ENCODE measurements around the gene TMEM132D. TPM values are rescaled to one million over a fixed set of nuclear protein-coding genes. Genes with fewer than 3 reads are reported as not detected.

TMEM132D gene
- polyA plus RNA-seq, 3 donors from 2014 or later: 0.06 TPM; not detected in 2

GRCh38 chr12:129717438-129717837, 186.4 kb downstream of the TMEM132D start:
- no peaks in the 10 kb centered on the region for H3K36me3 Mint-ChIP-seq
- H3K4me3 Mint-ChIP-seq: no peak overlapping the region
- no peak for DNase-seq
- H3K27me3 Mint-ChIP-seq (ENCODE audit: low read depth in 3 of 3): peaks cover 2 to 5% (median 4%) of the 10 kb centered on the region in 3 donors
- H3K4me1 Mint-ChIP-seq: no peaks in the 10 kb centered on the region
- H3K27ac Mint-ChIP-seq: no peak overlapping the region
- peaks cover 0 to 3% (median 0%) of the 10 kb centered on the region in 6 donors for H3K9me3 Mint-ChIP-seq

- Mint-ChIP-seq H3K4me1 (no peaks in the 10 kb centered on the region), H3K9me3 (peaks cover 0 to 3% (median 0%) of the 10 kb centered on the region in 6 donors), H3K36me3 (no peaks in the 10 kb centered on the region), H3K27ac (no peak overlapping the region), H3K4me3 (no peak overlapping the region), H3K27me3 (ENCODE audit: low read depth in 3 of 3) (peaks cover 2 to 4% (median 2%) of the 10 kb centered on the region in 3 donors)
- DNase-seq: no peak
These were observed 187.0 kb downstream of the TMEM132D start for GRCh38 chr12:129716825-129717224.

- no peaks in the 10 kb centered on the region for H3K4me1 Mint-ChIP-seq
- H3K36me3 Mint-ChIP-seq: no peaks in the 10 kb centered on the region
- H3K4me3 Mint-ChIP-seq: no peak overlapping the region
- H3K9me3 Mint-ChIP-seq: peaks cover 9 to 36% (median 19%) of the 10 kb centered on the region in 6 donors
- no peak overlapping the region for H3K27ac Mint-ChIP-seq
- H3K27me3 Mint-ChIP-seq (ENCODE audit: low read depth in 3 of 3): peaks cover 0 to 4% (median 2%) of the 10 kb centered on the region in 3 donors
- DNase-seq: no peak
These were observed 197.1 kb downstream of the TMEM132D start for GRCh38 chr12:129706716-129707115.

- Mint-ChIP-seq H3K9me3 (peaks cover 8 to 42% (median 14%) of the 10 kb centered on the region in 6 donors), H3K27ac (no peak overlapping the region), H3K27me3 (ENCODE audit: low read depth in 3 of 3) (peaks cover 0 to 2% (median 2%) of the 10 kb centered on the region in 3 donors), H3K4me3 (no peak overlapping the region), H3K4me1 (no peaks in the 10 kb centered on the region), H3K36me3 (no peaks in the 10 kb centered on the region)
- no peak for DNase-seq
These were observed 199.5 kb downstream of the TMEM132D start for GRCh38 chr12:129704232-129704830.

- no peak overlapping the region for H3K27ac Mint-ChIP-seq
- no peak for DNase-seq
These were observed 202.2 kb downstream of the TMEM132D start for GRCh38 chr12:129701631-129702101.

GRCh38 chr12:129700036-129700435, 203.8 kb downstream of the TMEM132D start:
- H3K36me3 Mint-ChIP-seq: no peaks in the 10 kb centered on the region
- H3K27ac Mint-ChIP-seq: no peak overlapping the region
- H3K27me3 Mint-ChIP-seq (ENCODE audit: low read depth in 3 of 3): peaks cover 0 to 2% (median 2%) of the 10 kb centered on the region in 3 donors
- peaks cover 0 to 18% (median 5%) of the 10 kb centered on the region in 6 donors for H3K9me3 Mint-ChIP-seq
- DNase-seq: no peak
- no peak overlapping the region for H3K4me3 Mint-ChIP-seq
- H3K4me1 Mint-ChIP-seq: no peaks in the 10 kb centered on the region

More at GRCh38 chr12:129701631-129702101, 202.2 kb downstream of the TMEM132D start:
- Mint-ChIP-seq H3K4me3 (no peak overlapping the region), H3K36me3 (no peaks in the 10 kb centered on the region), H3K9me3 (peaks cover 6 to 31% (median 13%) of the 10 kb centered on the region in 6 donors), H3K4me1 (no peaks in the 10 kb centered on the region), H3K27me3 (ENCODE audit: low read depth in 3 of 3) (peaks cover 0 to 2% (median 2%) of the 10 kb centered on the region in 3 donors)

GRCh38 chr12:129696926-129697325, 206.9 kb downstream of the TMEM132D start:
- no peak for DNase-seq
- H3K4me1 Mint-ChIP-seq: no peaks in the 10 kb centered on the region
- no peaks in the 10 kb centered on the region for H3K36me3 Mint-ChIP-seq
- no peak overlapping the region for H3K4me3 Mint-ChIP-seq
- H3K27me3 Mint-ChIP-seq (ENCODE audit: low read depth in 3 of 3): peaks cover 0 to 4% (median 2%) of the 10 kb centered on the region in 3 donors
- H3K27ac Mint-ChIP-seq: no peak overlapping the region
- peaks cover 0 to 5% (median 0%) of the 10 kb centered on the region in 6 donors for H3K9me3 Mint-ChIP-seq

GRCh38 chr12:129696405-129696804, 207.4 kb downstream of the TMEM132D start:
- DNase-seq: no peak
- H3K36me3 Mint-ChIP-seq: no peaks in the 10 kb centered on the region
- peaks cover 0 to 5% (median 0%) of the 10 kb centered on the region in 6 donors for H3K9me3 Mint-ChIP-seq
- peaks cover 0 to 4% (median under 1%) of the 10 kb centered on the region in 3 donors for H3K27me3 Mint-ChIP-seq (ENCODE audit: low read depth in 3 of 3)
- H3K4me3 Mint-ChIP-seq: no peak overlapping the region
- H3K4me1 Mint-ChIP-seq: no peaks in the 10 kb centered on the region
- H3K27ac Mint-ChIP-seq: no peak overlapping the region

- no peak overlapping the region for H3K27ac Mint-ChIP-seq
- no peaks in the 10 kb centered on the region for H3K36me3 Mint-ChIP-seq
- H3K27me3 Mint-ChIP-seq (ENCODE audit: low read depth in 3 of 3): peaks cover 1 to 4% (median 3%) of the 10 kb centered on the region in 3 donors
- no peak for DNase-seq
- peaks cover 0 to 3% (median 0%) of the 10 kb centered on the region in 6 donors for H3K9me3 Mint-ChIP-seq
- no peaks in the 10 kb centered on the region for H3K4me1 Mint-ChIP-seq
- H3K4me3 Mint-ChIP-seq: no peak overlapping the region
These were observed 210.1 kb downstream of the TMEM132D start for GRCh38 chr12:129693731-129694130.

- Mint-ChIP-seq H3K4me3 (no peak overlapping the region), H3K27ac (no peak overlapping the region), H3K27me3 (ENCODE audit: low read depth in 3 of 3) (peaks cover 0 to 4% (median 4%) of the 10 kb centered on the region in 3 donors), H3K9me3 (peaks cover 0 to 8% (median 5%) of the 10 kb centered on the region in 6 donors), H3K4me1 (no peaks in the 10 kb centered on the region), H3K36me3 (no peaks in the 10 kb centered on the region)
- no peak for DNase-seq
These were observed 216.1 kb downstream of the TMEM132D start for GRCh38 chr12:129687731-129688130.

GRCh38 chr12:129681830-129682229, 222.0 kb downstream of the TMEM132D start:
- no peak overlapping the region for H3K4me3 Mint-ChIP-seq
- H3K4me1 Mint-ChIP-seq: no peaks in the 10 kb centered on the region
- DNase-seq: no peak
- peaks cover 1 to 8% (median 3%) of the 10 kb centered on the region in 3 donors for H3K27me3 Mint-ChIP-seq (ENCODE audit: low read depth in 3 of 3)
- no peak overlapping the region for H3K27ac Mint-ChIP-seq
- no peaks in the 10 kb centered on the region for H3K36me3 Mint-ChIP-seq
- peaks cover 0 to 12% (median 6%) of the 10 kb centered on the region in 6 donors for H3K9me3 Mint-ChIP-seq

- Mint-ChIP-seq H3K9me3 (peaks cover 0 to 12% (median 6%) of the 10 kb centered on the region in 6 donors), H3K36me3 (no peaks in the 10 kb centered on the region), H3K4me1 (no peaks in the 10 kb centered on the region), H3K27ac (no peak overlapping the region), H3K27me3 (ENCODE audit: low read depth in 3 of 3) (peaks cover 1 to 8% (median 3%) of the 10 kb centered on the region in 3 donors), H3K4me3 (no peak overlapping the region)
- no peak for DNase-seq
These were observed 222.7 kb downstream of the TMEM132D start for GRCh38 chr12:129681151-129681550.

- peaks cover 0 to 5% (median under 1%) of the 10 kb centered on the region in 3 donors for H3K27me3 Mint-ChIP-seq (ENCODE audit: low read depth in 3 of 3)
- no peaks in the 10 kb centered on the region for H3K36me3 Mint-ChIP-seq
- peaks cover 0 to 3% (median 0%) of the 10 kb centered on the region in 6 donors for H3K9me3 Mint-ChIP-seq
- no peak overlapping the region for H3K4me3 Mint-ChIP-seq
- no peak for DNase-seq
- H3K27ac Mint-ChIP-seq: no peak overlapping the region
- no peaks in the 10 kb centered on the region for H3K4me1 Mint-ChIP-seq
These were observed 227.4 kb downstream of the TMEM132D start for GRCh38 chr12:129676411-129676810.

- no peak for DNase-seq
- peaks cover 0 to 5% (median 2%) of the 10 kb centered on the region in 3 donors for H3K27me3 Mint-ChIP-seq (ENCODE audit: low read depth in 3 of 3)
- peaks cover 0 to 3% (median 0%) of the 10 kb centered on the region in 6 donors for H3K9me3 Mint-ChIP-seq
- no peaks in the 10 kb centered on the region for H3K36me3 Mint-ChIP-seq
- H3K4me1 Mint-ChIP-seq: no peaks in the 10 kb centered on the region
- no peak overlapping the region for H3K4me3 Mint-ChIP-seq
- no peak overlapping the region for H3K27ac Mint-ChIP-seq
These were observed 227.9 kb downstream of the TMEM132D start for GRCh38 chr12:129675947-129676346.

Measured in immature natural killer cell (primary cell).